GM12878 (cell line): ENCODE measurements around the gene HNRNPA0. TPM values are rescaled to one million over a fixed set of nuclear protein-coding genes. Genes with fewer than 3 reads are reported as not detected.
A peak's percentile ranks its signal among the peaks of the same experiment; 100 is the strongest.

ENCODE experiments used
- ATAC-seq: fragments of 200-7000 bp; cut with Tn5 transposase; 3 replicates; pipeline ENCODE4 v1.9.1; 2020; ENCODE audit warnings: mild to moderate bottlenecking, moderate library complexity
- Bru-seq: library from RNA; stranded (reverse); fragments of 400-500 nt; gene quantifications from one replicate; lab custom pipeline; 2021; lab: Mats Ljungman, UMichigan
- BruChase-seq, 2 experiments: library from RNA; stranded (reverse); fragments of 400-500 nt; gene quantifications; one replicate each; lab custom pipeline; 2021; lab: Mats Ljungman, UMichigan
- BruUV-seq: library from RNA; stranded (reverse); fragments of 400-500 nt; replicated peaks from 2 replicates; lab custom pipeline; 2021; lab: Mats Ljungman, UMichigan
- CTCF ChIA-PET: fragments of 300-600 bp; sonication (Branson Sonifier 250); formaldehyde crosslinking; extraction: SDS; loops from one replicate; lab custom pipeline; 2021; ENCODE audit warnings: inconsistent platforms; lab: Yijun Ruan, JAX
- POLR2A ChIA-PET: fragments of 350-600 bp; formaldehyde crosslinking; extraction: SDS; loops from one replicate; lab custom pipeline; 2021; ENCODE audit warnings: inconsistent platforms; lab: Charles Lee
- RAD21 ChIA-PET: fragments of 300-600 bp; sonication (Branson Sonifier 250); formaldehyde crosslinking; loops from one replicate; lab custom pipeline; 2023; ENCODE audit warnings: antibody characterized with exemption; ENCODE audit not compliant: unreplicated experiment; lab: Charles Lee
- SMC1A ChIA-PET: fragments of 300-600 bp; sonication (Branson Sonifier 250); formaldehyde crosslinking; loops from one replicate; lab custom pipeline; 2023; ENCODE audit not compliant: unreplicated experiment, uncharacterized antibody; lab: Charles Lee
- DNase-seq: peaks from one replicate; pipeline ENCODE4 v3.0.0-alpha.2; 2011; ENCODE audit warnings: low read depth, low spot score
- FAIRE-seq: peaks from 3 replicates; lab custom pipeline; 2011; peaks lifted over from hg19 to GRCh38; lab: Jason Lieb, UNC
- H2AFZ ChIP-seq: 2 replicates; pipeline ENCODE4 v1.6.0; 2011; ENCODE audit warnings: low read depth, low read length, control low read depth; ENCODE audit not compliant: control insufficient read depth
- H3K27ac ChIP-seq: 2 replicates; pipeline ENCODE4 v1.5.1; 2011; ENCODE audit warnings: control low read depth; ENCODE audit not compliant: control insufficient read depth, insufficient read depth
- H3K27me3 ChIP-seq, 2 experiments: replicated peaks in 1 of 2; 2 replicates each; pipeline versions ENCODE4 v1.6.0 to v1.6.1; 2011; ENCODE audit warnings: low read length in 1 of 2; ENCODE audit not compliant: control insufficient read depth in 2 of 2, insufficient read depth in 2 of 2
- H3K36me3 ChIP-seq, 2 experiments: 2 replicates each; pipeline ENCODE4 v1.5.1; 2011; ENCODE audit warnings: low read length in 1 of 2; ENCODE audit not compliant: control insufficient read depth in 2 of 2, insufficient read depth in 2 of 2
- H3K4me1 ChIP-seq: 2 replicates; pipeline ENCODE4 v1.6.1; 2011; ENCODE audit warnings: mild to moderate bottlenecking, low read length, moderate library complexity, mixed read lengths; ENCODE audit not compliant: control insufficient read depth, insufficient read depth
- H3K4me2 ChIP-seq: 2 replicates; pipeline ENCODE4 v1.6.0; 2011; ENCODE audit warnings: control low read depth; ENCODE audit not compliant: control insufficient read depth, insufficient read depth
- H3K4me3 ChIP-seq: fragments of 200-600 bp; sonication (generic); 2 replicates; pipeline ENCODE4 v1.5.1; 2016
- H3K79me2 ChIP-seq: 2 replicates; pipeline ENCODE4 v1.6.0; 2011; ENCODE audit warnings: low read length; ENCODE audit not compliant: control insufficient read depth, insufficient read depth
- H3K9ac ChIP-seq: 2 replicates; pipeline ENCODE4 v1.8.0; 2011; ENCODE audit warnings: low read length, control low read depth, mixed read lengths; ENCODE audit not compliant: control insufficient read depth, insufficient read depth
- H3K9me3 ChIP-seq: replicated peaks from 3 replicates; pipeline ENCODE4 v1.5.1; 2011; ENCODE audit warnings: mild to moderate bottlenecking, low read length; ENCODE audit not compliant: control insufficient read depth, insufficient read depth
- H4K20me1 ChIP-seq: 2 replicates; pipeline ENCODE4 v1.6.0; 2011; ENCODE audit not compliant: control insufficient read depth, insufficient read depth
- BMI1 ChIP-seq: fragments of 450-650 bp; IDR thresholded peaks from 2 replicates; pipeline ENCODE4 v1.6.1; 2016; ENCODE audit warnings: mild to moderate bottlenecking, moderate library complexity, borderline replicate concordance
- CBX3 ChIP-seq: fragments of 200-600 bp; sonication (generic); IDR thresholded peaks from 2 replicates; pipeline ENCODE4 v1.6.1; 2016; ENCODE audit warnings: low read depth, borderline replicate concordance
- DPF2 ChIP-seq: fragments of 450-650 bp; IDR thresholded peaks from 2 replicates; pipeline ENCODE4 v1.6.1; 2017; ENCODE audit warnings: mild to moderate bottlenecking
- EZH2 ChIP-seq: IDR thresholded peaks from 2 replicates; pipeline ENCODE4 v1.6.1; 2012; ENCODE audit warnings: low read depth, mild to moderate bottlenecking, control low read depth, inconsistent platforms, low read length, borderline replicate concordance; ENCODE audit not compliant: control insufficient read depth
- FOXK2 ChIP-seq: fragments of 450-650 bp; IDR thresholded peaks from 2 replicates; pipeline ENCODE4 v1.6.1; 2017; ENCODE audit warnings: mild to moderate bottlenecking, moderate library complexity
- JUND ChIP-seq: IDR thresholded peaks from 2 replicates; pipeline ENCODE4 v1.6.1; 2012; ENCODE audit warnings: low read depth, mild to moderate bottlenecking, low read length, improper control_type of control experiment, moderate library complexity
- LARP7 ChIP-seq: fragments of 450-650 bp; IDR thresholded peaks from 2 replicates; pipeline ENCODE4 v1.6.1; 2017; ENCODE audit warnings: mild to moderate bottlenecking
- NFYA ChIP-seq: IDR thresholded peaks from 2 replicates; pipeline ENCODE4 v1.6.1; 2011; ENCODE audit warnings: low read depth, mild to moderate bottlenecking, low read length, improper control_type of control experiment, borderline replicate concordance
- NRF1 ChIP-seq: conservative IDR thresholded peaks from 2 replicates; pipeline ENCODE4 v1.6.1; 2011; ENCODE audit warnings: mild to moderate bottlenecking, low read depth, low read length, improper control_type of control experiment
- POLR2A ChIP-seq: IDR thresholded peaks from 2 replicates; pipeline ENCODE4 v1.6.1; 2011; ENCODE audit warnings: low read depth, mild to moderate bottlenecking, low read length
- ZNF24 ChIP-seq: fragments of 450-650 bp; IDR thresholded peaks from 2 replicates; pipeline ENCODE4 v1.6.1; 2017; ENCODE audit warnings: antibody characterized with exemption, mild to moderate bottlenecking
- WGBS: methylation state at CpG from one replicate; pipeline ENCODE4 v1.1.6; 2016; ENCODE audit warnings: low lambda C conversion rate; ENCODE audit not compliant: insufficient replicate concordance, insufficient coverage; ENCODE audit errors: missing lambda C conversion rate; 5-methylcytosine and 5-hydroxymethylcytosine counted together
- in situ Hi-C: fragments of 300-500 bp; cut with MboI; formaldehyde crosslinking; loops from 9 replicates; pipeline ENCODE4 v1.14.3; 2018; ENCODE audit warnings: mixed read lengths
- intact Hi-C: fragments of 100-400 bp; cut with micrococcal nuclease; formaldehyde crosslinking; loops from one replicate; pipeline ENCODE4 v1.14.2; 2022; ENCODE audit not compliant: unreplicated experiment
- long read RNA-seq, 2 experiments: library from polyadenylated mRNA; unstranded; transcript quantifications; one replicate each; pipeline ENCODE4 v2.0.0, GENCODE V29; 2019 to 2020
- polyA minus RNA-seq, 3 experiments: library from RNA; depleted of rRNA, polyadenylated mRNA; stranded (reverse); fragments of >200 nt; gene quantifications; 2 replicates each; pipeline ENCODE4 v1.2.3, GENCODE V29; 2011
- polyA plus RNA-seq, 11 experiments: library from polyadenylated mRNA; depleted of rRNA in 4 of 11; unstranded in 6 of 11; stranded (reverse) in 5 of 11; fragments of >200 nt; fragmentation: Nextera tagmentation in 4 of 11; fragmentation: Illumina TruSeq in 1 of 11; extraction: Ambion mirVana in 4 of 11; extraction: Trizol in 1 of 11; gene quantifications; 1 replicate in 1 of 11; 2 replicates in 10 of 11; pipeline versions ENCODE4 v1.2.1 to v1.2.3, GENCODE V29; 2011 to 2016; ENCODE audit warnings: inconsistent platforms in 2 of 11, missing spikeins in 2 of 11, low read depth in 1 of 11
- total RNA-seq, 4 experiments: library from RNA; depleted of rRNA in 3 of 4; stranded (reverse); fragments of >200 nt in 3 of 4; fragmentation: Illumina TruSeq in 1 of 4; extraction: Trizol in 1 of 4; gene quantifications; 2 replicates each; pipeline versions ENCODE4 v1.2.1 to v1.2.3, GENCODE V29; 2013 to 2021
- TF ChIP-seq, protein P1 (sequence below): fragments of 150-350 bp; IDR thresholded peaks from 2 replicates; pipeline ENCODE4 v1.6.1; 2014; ENCODE audit warnings: mild to moderate bottlenecking, low read depth, low read length
- TF ChIP-seq, protein P2 (sequence below): IDR thresholded peaks from 2 replicates; pipeline ENCODE4 v1.6.1; 2011; ENCODE audit warnings: mild to moderate bottlenecking, low read depth, low read length, moderate library complexity; ENCODE audit not compliant: insufficient replicate concordance

Gene HNRNPA0
- 20.8 and 23.0 TPM in 2 replicates for total RNA-seq (2013; cell fraction: nucleolus; rRNA removed)
- total RNA-seq (2014; rRNA removed): 7.9 and 10.7 TPM in 2 replicates
- total RNA-seq (2014; rRNA removed; fragmentation: Illumina TruSeq; extraction: Trizol): 12.9 and 14.3 TPM in 2 replicates
- 44.4 and 45.0 TPM in 2 replicates for total RNA-seq (2021)
- 7.0 TPM for polyA plus RNA-seq (2011; ENCODE audit: low read depth)
- 15.5 and 18.4 TPM in 2 replicates for polyA plus RNA-seq (2011; rRNA removed)
- 13.6 and 23.7 TPM in 2 replicates for polyA plus RNA-seq (2011; cell fraction: cytosol; rRNA removed)
- polyA plus RNA-seq (2011; cell fraction: nucleus; rRNA removed): 6.8 and 13.6 TPM in 2 replicates
- 23.4 and 29.1 TPM in 2 replicates for polyA plus RNA-seq (2012)
- polyA plus RNA-seq (2014; fragmentation: Illumina TruSeq; extraction: Trizol): 23.4 and 26.1 TPM in 2 replicates
- 1 to 10 TPM; 7.3 to 8.2 TPM for polyA plus RNA-seq (2014; fragmentation: Nextera tagmentation; extraction: Ambion mirVana)
- 37.8 and 48.1 TPM in 2 replicates for polyA plus RNA-seq (2014; rRNA removed)
- polyA plus RNA-seq (2016; fragmentation: Nextera tagmentation; extraction: Ambion mirVana): 1 to 10 TPM; 6.3 to 9.4 TPM
- 7.8 and 11.1 TPM in 2 replicates for polyA minus RNA-seq (2011; rRNA and poly(A)+ RNA removed)
- 7.7 and 8.0 TPM in 2 replicates for polyA minus RNA-seq (2011; cell fraction: cytosol; rRNA and poly(A)+ RNA removed)
- 7.1 and 12.8 TPM in 2 replicates for polyA minus RNA-seq (2011; cell fraction: nucleus; rRNA and poly(A)+ RNA removed)
- percentile 97 among the genes with signal in this experiment for Bru-seq, nascent RNA
- BruChase-seq, experiment 1, labeled RNA remaining after a 6-hour chase: percentile 99 among the genes with signal in this experiment
- BruChase-seq, experiment 2, labeled RNA remaining after a 2-hour chase: percentile 99 among the genes with signal in this experiment
- long read RNA-seq, experiment 1, full-length matches to known transcripts: 10 of 10 reads
- long read RNA-seq, experiment 1, partial matches to known transcripts: 0 of 10 reads
- long read RNA-seq, experiment 1, other reads (novel, unspliced or antisense): 0 of 10 reads
- long read RNA-seq, experiment 2, full-length matches to known transcripts: 10 of 10 reads
- long read RNA-seq, experiment 2, partial matches to known transcripts: 0 of 10 reads
- long read RNA-seq, experiment 2, other reads (novel, unspliced or antisense): 0 of 10 reads

DNA sequence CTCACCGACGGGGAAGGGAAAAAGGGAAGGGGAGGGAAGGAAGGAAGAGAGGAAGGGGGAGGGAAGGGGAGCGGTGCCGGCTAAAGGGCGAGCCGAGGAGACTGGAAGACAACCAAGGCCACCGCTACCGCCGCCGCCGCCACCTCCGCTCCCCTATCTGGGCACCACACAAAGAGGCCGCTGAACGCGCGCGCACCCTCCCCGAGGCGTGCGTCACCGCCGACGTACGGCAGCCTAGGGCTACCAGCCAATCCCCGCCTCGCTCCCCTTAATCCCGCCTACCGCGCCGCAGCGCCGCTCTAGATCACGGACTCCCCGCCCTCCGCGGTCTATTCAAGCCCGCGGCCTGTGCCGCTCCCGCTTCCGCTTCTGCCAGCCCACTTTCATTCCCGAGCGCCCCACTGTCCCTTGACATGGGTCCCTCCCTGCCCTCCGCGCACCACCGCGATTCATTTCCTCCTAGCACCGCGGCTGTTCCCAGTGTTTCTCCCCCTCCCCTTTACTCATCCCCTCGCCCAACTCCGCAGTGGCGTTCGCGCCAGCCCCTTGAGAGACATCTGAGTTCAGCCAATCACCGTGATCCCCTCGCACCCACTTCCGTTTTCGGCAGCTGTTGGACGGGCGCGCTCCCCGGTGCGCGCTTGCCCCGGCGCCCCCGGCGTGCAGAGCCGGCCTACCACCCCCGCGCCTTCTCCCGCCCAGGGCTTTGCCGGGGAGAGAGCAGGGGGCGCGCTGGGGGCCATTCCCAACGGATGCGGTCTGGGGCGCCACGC, at the start of gene HNRNPA0:
TSS of gene HNRNPA0 (minus strand) at position 176 of the 773 bp plus-strand sequence. CDS start 297 bp downstream, outside the sequence.
- Histone ChIP-seq H3K9me3 (no peaks in the 10 kb centered on the region), H4K20me1 (no peaks in the 10 kb centered on the region), H3K27ac (peak within 1 kb of the TSS; percentile 96), H2AFZ (peak within 1 kb of the TSS; percentile 91), H3K36me3 (no peaks in the 10 kb centered on the region; a peak in 1 of 4 replicates), H3K27me3 (no peaks in the 10 kb centered on the region), H3K9ac (peak within 1 kb of the TSS; percentile 98), H3K4me2 (peak within 1 kb of the TSS; percentile 21; the same call in 1 of the 2 replicates), H3K79me2 (peaks cover 48% of the 10 kb centered on the region), H3K4me1 (peaks cover 28% of the 10 kb centered on the region), H3K4me3 (peak within 1 kb of the TSS; percentile 91)
- ChIA-PET RAD21 (interaction anchor here (1.5 to 2.9 kb wide), 4 partner anchors 12 to 276 kb away, joined by 9 to 13 read pairs (median 11); partner anchors contain the start of gene PKD2L2), CTCF (interaction anchor here (1.0 to 3.8 kb wide), 9 partner anchors 12 to 281 kb away, joined by 3 to 22 read pairs (median 5); partner anchors contain the start of gene PKD2L2), SMC1A (interaction anchor here (0.6 to 1.6 kb wide), 5 partner anchors 12 to 254 kb away, joined by 3 to 10 read pairs (median 3); partner anchors contain the start of gene PKD2L2), POLR2A (interaction anchor here (0.6 to 2.4 kb wide), 11 partner anchors 13 to 599 kb away, joined by 3 to 14 read pairs (median 7); partner anchors contain the start of genes KLHL3 and PKD2L2)
- 2% methylated on average over 65 of the region's 79 CpGs for WGBS
- DNase-seq (peak; percentile 88), FAIRE-seq (peak; percentile 54), ATAC-seq (peak; percentile 88)
- intact Hi-C loops: loop anchor here (1.0 to 10.0 kb wide), 3 partner anchors 135 to 710 kb away; partner anchors contain the start of genes EGR1, FAM13B and PKD2L2
- BruUV-seq: no TSS peak
- in situ Hi-C loops: no loop called here
- TF ChIP-seq DPF2 (peak; percentile 97), NRF1 (peak; percentile 50), ZNF24 (no peak), EZH2 (no peak), BMI1 (no peak), FOXK2 (no peak), CBX3 (no peak), JUND (peak; percentile 95), POLR2A (peak; percentile 86), NFYA (no peak), LARP7 (0 out of 2 replicates have a peak, but pooled peaks have one; percentile 24)
- TF ChIP-seq, protein P1, sequence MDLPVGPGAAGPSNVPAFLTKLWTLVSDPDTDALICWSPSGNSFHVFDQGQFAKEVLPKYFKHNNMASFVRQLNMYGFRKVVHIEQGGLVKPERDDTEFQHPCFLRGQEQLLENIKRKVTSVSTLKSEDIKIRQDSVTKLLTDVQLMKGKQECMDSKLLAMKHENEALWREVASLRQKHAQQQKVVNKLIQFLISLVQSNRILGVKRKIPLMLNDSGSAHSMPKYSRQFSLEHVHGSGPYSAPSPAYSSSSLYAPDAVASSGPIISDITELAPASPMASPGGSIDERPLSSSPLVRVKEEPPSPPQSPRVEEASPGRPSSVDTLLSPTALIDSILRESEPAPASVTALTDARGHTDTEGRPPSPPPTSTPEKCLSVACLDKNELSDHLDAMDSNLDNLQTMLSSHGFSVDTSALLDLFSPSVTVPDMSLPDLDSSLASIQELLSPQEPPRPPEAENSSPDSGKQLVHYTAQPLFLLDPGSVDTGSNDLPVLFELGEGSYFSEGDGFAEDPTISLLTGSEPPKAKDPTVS: 0 out of 2 replicates have a peak, but pooled peaks have one; percentile 14
- TF ChIP-seq, protein P2, sequence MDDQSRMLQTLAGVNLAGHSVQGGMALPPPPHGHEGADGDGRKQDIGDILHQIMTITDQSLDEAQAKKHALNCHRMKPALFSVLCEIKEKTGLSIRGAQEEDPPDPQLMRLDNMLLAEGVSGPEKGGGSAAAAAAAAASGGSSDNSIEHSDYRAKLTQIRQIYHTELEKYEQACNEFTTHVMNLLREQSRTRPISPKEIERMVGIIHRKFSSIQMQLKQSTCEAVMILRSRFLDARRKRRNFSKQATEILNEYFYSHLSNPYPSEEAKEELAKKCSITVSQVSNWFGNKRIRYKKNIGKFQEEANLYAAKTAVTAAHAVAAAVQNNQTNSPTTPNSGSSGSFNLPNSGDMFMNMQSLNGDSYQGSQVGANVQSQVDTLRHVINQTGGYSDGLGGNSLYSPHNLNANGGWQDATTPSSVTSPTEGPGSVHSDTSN: peak; percentile 95
